ENCODE results near the gene RER1. TPM values are rescaled to one million over a fixed set of nuclear protein-coding genes. Genes with fewer than 3 reads are reported as not detected.

The RER1 gene
- polyA plus RNA-seq, 1 donor from 2014 or later = 58.7 TPM

- no peak overlapping the region for H3K4me3 ChIP-seq (ENCODE audit: low read length)
- no peaks in the 10 kb centered on the region for H3K9me2 ChIP-seq (ENCODE audit: insufficient read depth, low read length)
- H2AFZ ChIP-seq (ENCODE audit: low read depth, low read length) = no peak overlapping the region
- H3K36me3 ChIP-seq (ENCODE audit: insufficient read depth, low read length) = no peaks in the 10 kb centered on the region
- H3K27ac ChIP-seq (ENCODE audit: low read length) = no peak overlapping the region
- H3K9ac ChIP-seq (ENCODE audit: low read length) = no peak overlapping the region
- no peak for TF ChIP-seq TAF1 (IDR thresholded peaks at IDR 0.05; ENCODE audit: low read depth)
- TF ChIP-seq CTCF (IDR thresholded peaks at IDR 0.05; ENCODE audit: poor library complexity, severe bottlenecking) = no peak
- no peak for TF ChIP-seq SMC3 (conservative IDR thresholded peaks at IDR 0.05; ENCODE audit: poor library complexity)
- no peak for TF ChIP-seq REST (IDR thresholded peaks at IDR 0.05; ENCODE audit: borderline replicate concordance)
- TF ChIP-seq RAD21 (conservative IDR thresholded peaks at IDR 0.05) = no peak
- no peak for TF ChIP-seq MXI1 (conservative IDR thresholded peaks at IDR 0.05; ENCODE audit: poor library complexity, severe bottlenecking)
- TF ChIP-seq EZH2 (IDR thresholded peaks at IDR 0.05; ENCODE audit: borderline replicate concordance, insufficient read depth, low read length, poor library complexity, severe bottlenecking) = no peak
- no peak for TF ChIP-seq EP300 (conservative IDR thresholded peaks at IDR 0.05; ENCODE audit: poor library complexity, severe bottlenecking)
- TF ChIP-seq POLR2AphosphoS5 (IDR thresholded peaks at IDR 0.05) = no peak
- no peaks in the 10 kb centered on the region for H3K79me2 ChIP-seq (replicated peaks; ENCODE audit: insufficient read depth, low read length)
- no peak overlapping the region for H3K4me2 ChIP-seq (ENCODE audit: low read length)
- no peaks in the 10 kb centered on the region for H3K9me3 ChIP-seq (ENCODE audit: low read length)
- H3K27me3 ChIP-seq (ENCODE audit: insufficient read depth, low read depth, low read length) = no peaks in the 10 kb centered on the region
- no peaks in the 10 kb centered on the region for H4K20me1 ChIP-seq (ENCODE audit: insufficient read depth)
- H3F3A ChIP-seq (ENCODE audit: insufficient read depth, low read length, poor library complexity, severe bottlenecking) = no peaks in the 10 kb centered on the region
These were observed 33.6 kb upstream of the RER1 start for GRCh38 chr1:2358072-2358471.

GRCh38 chr1:2358651-2359640 is 32.7 kb upstream of the RER1 start:
- no peaks in the 10 kb centered on the region for H3K27me3 ChIP-seq (ENCODE audit: insufficient read depth, low read depth, low read length)
- no peak overlapping the region for H2AFZ ChIP-seq (ENCODE audit: low read depth, low read length)
- no peak overlapping the region for H3K9ac ChIP-seq (ENCODE audit: low read length)
- H3K9me2 ChIP-seq (ENCODE audit: insufficient read depth, low read length) = no peaks in the 10 kb centered on the region
- no peaks in the 10 kb centered on the region for H3K9me3 ChIP-seq (ENCODE audit: low read length)
- no peaks in the 10 kb centered on the region for H3K79me2 ChIP-seq (replicated peaks; ENCODE audit: insufficient read depth, low read length)
- H3F3A ChIP-seq (ENCODE audit: insufficient read depth, low read length, poor library complexity, severe bottlenecking) = no peaks in the 10 kb centered on the region
- H3K4me3 ChIP-seq (ENCODE audit: low read length) = no peak overlapping the region
- no peak overlapping the region for H3K27ac ChIP-seq (ENCODE audit: low read length)
- H3K36me3 ChIP-seq (ENCODE audit: insufficient read depth, low read length) = no peaks in the 10 kb centered on the region
- no peaks in the 10 kb centered on the region for H4K20me1 ChIP-seq (ENCODE audit: insufficient read depth)
- TF ChIP-seq TAF1 (IDR thresholded peaks at IDR 0.05; ENCODE audit: low read depth) = no peak
- no peak for TF ChIP-seq EP300 (conservative IDR thresholded peaks at IDR 0.05; ENCODE audit: poor library complexity, severe bottlenecking)
- TF ChIP-seq SMC3 (conservative IDR thresholded peaks at IDR 0.05; ENCODE audit: poor library complexity) = no peak
- no peak for TF ChIP-seq MXI1 (conservative IDR thresholded peaks at IDR 0.05; ENCODE audit: poor library complexity, severe bottlenecking)
- TF ChIP-seq EZH2 (IDR thresholded peaks at IDR 0.05; ENCODE audit: borderline replicate concordance, insufficient read depth, low read length, poor library complexity, severe bottlenecking) = no peak
- no peak for TF ChIP-seq REST (IDR thresholded peaks at IDR 0.05; ENCODE audit: borderline replicate concordance)
- no peak for TF ChIP-seq POLR2AphosphoS5 (IDR thresholded peaks at IDR 0.05)
- TF ChIP-seq RAD21 (conservative IDR thresholded peaks at IDR 0.05) = no peak
- no peak for TF ChIP-seq CTCF (IDR thresholded peaks at IDR 0.05; ENCODE audit: poor library complexity, severe bottlenecking)
- no peak overlapping the region for H3K4me2 ChIP-seq (ENCODE audit: low read length)
